WERI-Rb-1 (cell line): ENCODE results near the gene SETD5.

Experiments
- DNase-seq: peaks from one replicate; pipeline ENCODE4 v3.0.0-alpha.2; 2020
- H3K27ac ChIP-seq: fragments of 250-450 bp; sonication (Bioruptor Pico); 2 replicates; pipeline ENCODE4 v1.5.1; 2020; ENCODE audit warnings: mild to moderate bottlenecking, moderate library complexity
- H3K27me3 ChIP-seq: fragments of 250-450 bp; sonication (Bioruptor Pico); 2 replicates; pipeline ENCODE4 v1.5.1; 2021; ENCODE audit warnings: mild to moderate bottlenecking, low read depth, moderate library complexity; ENCODE audit not compliant: insufficient read depth, severe bottlenecking
- H3K36me3 ChIP-seq: fragments of 250-450 bp; sonication (Bioruptor Pico); 2 replicates; pipeline ENCODE4 v1.5.1; 2020; ENCODE audit warnings: mild to moderate bottlenecking, moderate library complexity
- H3K4me3 ChIP-seq: 2 replicates; pipeline ENCODE4 v1.5.1; 2011; ENCODE audit warnings: low read depth, mild to moderate bottlenecking, control low read depth, low read length
- H3K9me3 ChIP-seq: fragments of 250-450 bp; sonication (Bioruptor Pico); 2 replicates; pipeline ENCODE4 v1.5.1; 2021; ENCODE audit warnings: mild to moderate bottlenecking, moderate library complexity; ENCODE audit not compliant: severe bottlenecking
- CTCF ChIP-seq: IDR thresholded peaks from 2 replicates; pipeline ENCODE4 v1.5.1; 2011; ENCODE audit warnings: low read depth, mild to moderate bottlenecking, control low read depth, inconsistent platforms, low read length

The SETD5 gene

GRCh38 chr3:9406856-9407626 is 9.6 kb downstream of the SETD5 start:
- Histone ChIP-seq H3K36me3 (peaks cover 13% of the 10 kb centered on the region), H3K4me3 (no peak overlapping the region), H3K27me3 (no peaks in the 10 kb centered on the region), H3K27ac (no peak overlapping the region), H3K9me3 (no peaks in the 10 kb centered on the region)
- no peak for TF ChIP-seq CTCF
- no peak for DNase-seq

GRCh38 chr3:9408061-9408460 is 10.6 kb downstream of the SETD5 start:
- TF ChIP-seq CTCF: no peak
- no peak for DNase-seq
- Histone ChIP-seq H3K27ac (no peak overlapping the region), H3K4me3 (no peak overlapping the region), H3K36me3 (peaks cover 13% of the 10 kb centered on the region), H3K27me3 (no peaks in the 10 kb centered on the region), H3K9me3 (no peaks in the 10 kb centered on the region)

GRCh38 chr3:9408546-9408945 is 11.1 kb downstream of the SETD5 start:
- no peak for TF ChIP-seq CTCF
- Histone ChIP-seq H3K36me3 (peaks cover 13% of the 10 kb centered on the region), H3K9me3 (no peaks in the 10 kb centered on the region), H3K27ac (no peak overlapping the region), H3K4me3 (no peak overlapping the region), H3K27me3 (no peaks in the 10 kb centered on the region)
- no peak for DNase-seq

GRCh38 chr3:9409981-9410854 is 12.8 kb downstream of the SETD5 start:
- Histone ChIP-seq H3K27me3 (no peaks in the 10 kb centered on the region), H3K9me3 (no peaks in the 10 kb centered on the region), H3K36me3 (peaks cover 14% of the 10 kb centered on the region), H3K27ac (no peak overlapping the region), H3K4me3 (no peak overlapping the region)
- TF ChIP-seq CTCF: no peak
- DNase-seq: no peak

GRCh38 chr3:9411302-9411701 is 13.9 kb downstream of the SETD5 start:
- H3K36me3 ChIP-seq: peaks cover 25% of the 10 kb centered on the region
- no peak overlapping the region for H3K4me3 ChIP-seq
- H3K9me3 ChIP-seq: no peaks in the 10 kb centered on the region
- H3K27me3 ChIP-seq: no peaks in the 10 kb centered on the region
- no peak for DNase-seq
- no peak overlapping the region for H3K27ac ChIP-seq
- no peak for TF ChIP-seq CTCF
